Cardiac muscle cell (in vitro differentiated cells and primary cell): ENCODE results near the gene DOCK1. TPM values are rescaled to one million over a fixed set of nuclear protein-coding genes. Genes with fewer than 3 reads are reported as not detected.

ENCODE experiments used
- DNase-seq, 2 donors: peaks; one replicate each; pipeline versions ENCODE4 v3.0.0 to v3.0.0-alpha.2; 2010 to 2017; ENCODE audit warnings: low read depth in 1 of 2, low spot score in 1 of 2
- H3K27ac ChIP-seq: fragments of 200-600 bp; sonication (generic); 2 replicates; pipeline ENCODE4 v1.5.1; 2016
- H3K27me3 ChIP-seq: fragments of 200-600 bp; sonication (generic); 2 replicates; pipeline ENCODE4 v1.6.0; 2016; ENCODE audit warnings: control low read depth
- H3K36me3 ChIP-seq: fragments of 200-600 bp; sonication (generic); 2 replicates; pipeline ENCODE4 v1.5.1; 2016; ENCODE audit warnings: control low read depth
- H3K4me1 ChIP-seq: fragments of 200-600 bp; sonication (generic); 2 replicates; pipeline ENCODE4 v1.8.1; 2017; ENCODE audit warnings: low read depth, mild to moderate bottlenecking, mixed run types
- H3K4me3 ChIP-seq: fragments of 200-600 bp; sonication (generic); 2 replicates; pipeline ENCODE4 v1.5.1; 2016; ENCODE audit warnings: mild to moderate bottlenecking
- H3K9me3 ChIP-seq: fragments of 200-600 bp; sonication (generic); 2 replicates; pipeline ENCODE4 v1.5.1; 2017; ENCODE audit warnings: low read depth, mild to moderate bottlenecking, control low read depth
- CTCF ChIP-seq: IDR thresholded peaks from 2 replicates; pipeline ENCODE4 v1.5.1; 2012; ENCODE audit warnings: low read depth, mild to moderate bottlenecking, low read length
- polyA plus RNA-seq: library from polyadenylated mRNA; unstranded; fragments of >200 nt; fragmentation: Nextera tagmentation; extraction: Ambion mirVana; gene quantifications from 2 replicates; pipeline ENCODE4 v1.2.1, GENCODE V29; 2016
- total RNA-seq: library from RNA; depleted of rRNA; stranded (reverse); fragments of >200 nt; gene quantifications from 2 replicates; pipeline ENCODE4 v1.2.3, GENCODE V29; 2016

DOCK1 gene
- total and polyA plus RNA-seq, 2 experiments from 2014 or later, result 15.0 to 30.6 TPM

DNA sequence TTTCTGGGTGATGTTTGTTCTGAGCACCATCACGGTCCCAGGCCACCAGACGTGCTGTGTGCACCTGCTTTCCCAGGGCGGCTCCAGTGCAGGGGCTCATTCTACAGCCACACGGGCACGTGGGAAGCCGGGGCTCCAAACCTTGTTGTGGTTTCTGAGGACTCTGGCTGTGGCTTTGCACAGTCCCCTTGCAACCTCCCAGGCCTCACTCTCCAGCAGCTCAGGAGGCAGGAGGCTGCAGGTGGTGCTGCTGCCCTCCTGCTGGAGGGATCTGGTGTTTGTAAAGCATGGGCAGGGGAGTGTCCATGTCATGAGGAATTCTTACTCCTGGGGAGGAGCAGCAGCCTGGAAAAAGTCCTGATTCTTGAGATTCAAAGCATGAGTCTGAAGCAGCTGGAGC is 236.9 kb downstream of the DOCK1 start:
- TF ChIP-seq CTCF, result no peak
- no peaks in the 10 kb centered on the region for H3K4me1 ChIP-seq
- no peaks in the 10 kb centered on the region for H3K9me3 ChIP-seq
- no peak overlapping the region for H3K4me3 ChIP-seq
- H3K27me3 ChIP-seq, result no peaks in the 10 kb centered on the region
- H3K27ac ChIP-seq, result no peak overlapping the region
- H3K36me3 ChIP-seq, result peaks cover 3% of the 10 kb centered on the region
- no peak for DNase-seq

DNA sequence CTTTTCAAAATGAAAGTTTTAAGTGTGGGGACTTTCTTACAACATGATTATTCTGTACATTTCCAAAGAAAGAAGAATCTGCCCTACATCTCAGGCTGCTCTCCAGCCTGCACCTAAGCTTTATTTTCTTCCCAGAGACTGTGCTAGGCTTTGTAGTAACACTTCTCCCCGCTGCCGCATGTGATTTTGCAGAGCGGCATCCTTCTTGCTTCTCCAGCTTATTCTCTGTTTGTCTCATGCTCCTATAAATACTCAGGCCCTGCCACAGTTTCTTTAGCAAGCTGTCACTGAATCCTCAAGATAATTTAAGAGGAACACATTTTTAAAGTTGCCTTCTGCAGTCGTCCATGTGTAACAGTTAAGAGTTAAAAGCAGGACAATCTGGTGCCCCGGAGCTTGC is 237.6 kb downstream of the DOCK1 start:
- Histone ChIP-seq H3K27me3 (no peaks in the 10 kb centered on the region), H3K4me1 (no peaks in the 10 kb centered on the region), H3K9me3 (no peaks in the 10 kb centered on the region), H3K4me3 (no peak overlapping the region), H3K36me3 (peaks cover 3% of the 10 kb centered on the region), H3K27ac (no peak overlapping the region)
- no peak for TF ChIP-seq CTCF
- DNase-seq, result peak in 1 of 2 donors; percentile 2

GRCh38 chr10:127145173-127145572 is 239.9 kb downstream of the DOCK1 start:
- no peak overlapping the region for H3K4me3 ChIP-seq
- no peaks in the 10 kb centered on the region for H3K9me3 ChIP-seq
- DNase-seq, result peak in 1 of 2 donors; percentile 13
- H3K36me3 ChIP-seq, result no peaks in the 10 kb centered on the region
- H3K4me1 ChIP-seq, result no peaks in the 10 kb centered on the region
- H3K27me3 ChIP-seq, result no peaks in the 10 kb centered on the region
- TF ChIP-seq CTCF, result no peak
- H3K27ac ChIP-seq, result no peak overlapping the region

DNA sequence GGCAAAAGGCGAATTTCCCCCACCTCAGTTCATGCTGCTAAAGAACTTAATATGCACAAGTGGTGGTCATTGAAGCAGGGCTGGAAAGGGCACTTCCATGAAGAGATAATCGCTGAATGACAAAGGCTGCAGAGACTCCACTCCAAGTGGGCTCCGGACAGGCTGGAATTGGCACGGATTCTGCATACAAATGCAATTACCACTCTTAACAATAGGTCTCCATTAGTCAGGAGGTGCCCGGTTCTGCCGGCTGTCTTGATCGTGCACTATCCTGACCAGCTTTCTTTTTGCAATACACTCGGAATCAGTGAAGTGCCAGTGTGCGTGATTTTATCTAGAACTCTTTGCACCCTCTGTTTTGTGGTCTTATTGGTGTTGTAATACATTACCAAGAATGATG is 241.4 kb downstream of the DOCK1 start:
- Histone ChIP-seq H3K27ac (no peak overlapping the region), H3K4me1 (no peaks in the 10 kb centered on the region), H3K4me3 (no peak overlapping the region), H3K27me3 (no peaks in the 10 kb centered on the region), H3K36me3 (no peaks in the 10 kb centered on the region), H3K9me3 (no peaks in the 10 kb centered on the region)
- TF ChIP-seq CTCF, result no peak
- DNase-seq, result peak in 1 of 2 donors; percentile 15

- Histone ChIP-seq H3K27ac (no peak overlapping the region), H3K9me3 (no peaks in the 10 kb centered on the region), H3K4me3 (no peak overlapping the region), H3K4me1 (no peaks in the 10 kb centered on the region), H3K36me3 (no peaks in the 10 kb centered on the region), H3K27me3 (no peaks in the 10 kb centered on the region)
- no peak for TF ChIP-seq CTCF
- DNase-seq, result peak in 1 of 2 donors; percentile 84
Observed at GRCh38 chr10:127148066-127148932, 243.1 kb downstream of the DOCK1 start.
